Fibroblast of lung (primary cell): ENCODE results near the gene EPHB6. TPM values are rescaled to one million over a fixed set of nuclear protein-coding genes. Genes with fewer than 3 reads are reported as not detected.

Experiments used
- DNase-seq, 2 donors: peaks; one replicate each; pipeline versions ENCODE4 v3.0.0 to v3.0.0-alpha.2; 2010; ENCODE audit warnings: low read depth in 2 of 2
- H2AFZ ChIP-seq: 2 replicates; pipeline ENCODE4 v1.5.1; 2012; ENCODE audit warnings: low read length, control low read depth, inconsistent platforms
- H3K27ac ChIP-seq: 2 replicates; pipeline ENCODE4 v1.5.1; 2011; ENCODE audit warnings: low read length, control low read depth; ENCODE audit not compliant: insufficient read depth
- H3K27me3 ChIP-seq: 2 replicates; pipeline ENCODE4 v1.5.1; 2011; ENCODE audit warnings: mild to moderate bottlenecking, low read length; ENCODE audit not compliant: control insufficient read depth, insufficient read depth
- H3K36me3 ChIP-seq: 2 replicates; pipeline ENCODE4 v1.5.1; 2011; ENCODE audit warnings: low read length; ENCODE audit not compliant: control insufficient read depth, insufficient read depth
- H3K4me1 ChIP-seq: 2 replicates; pipeline ENCODE4 v1.5.1; 2011; ENCODE audit warnings: low read length; ENCODE audit not compliant: control insufficient read depth, insufficient read depth; ENCODE audit errors: extremely low read depth
- H3K4me2 ChIP-seq: 2 replicates; pipeline ENCODE4 v1.5.1; 2011; ENCODE audit warnings: low read length, control low read depth; ENCODE audit not compliant: insufficient read depth; ENCODE audit errors: extremely low read depth
- H3K4me3 ChIP-seq, 4 experiments: fragments of 200-600 bp in 1 of 4; sonication (generic) in 1 of 4; replicated peaks in 1 of 4; 2 replicates each; pipeline ENCODE4 v1.5.1; 2011 to 2016; ENCODE audit warnings: low read length in 4 of 4, low read depth in 3 of 4, mild to moderate bottlenecking in 3 of 4, control low read depth in 2 of 4, inconsistent platforms in 1 of 4, mixed read lengths in 1 of 4; ENCODE audit not compliant: insufficient read depth in 1 of 4; ENCODE audit errors: control extremely low read depth in 1 of 4
- H3K79me2 ChIP-seq: 2 replicates; pipeline ENCODE4 v1.5.1; 2012; ENCODE audit warnings: mild to moderate bottlenecking, low read length, inconsistent platforms; ENCODE audit not compliant: control insufficient read depth, insufficient read depth
- H3K9ac ChIP-seq: 2 replicates; pipeline ENCODE4 v1.5.1; 2011; ENCODE audit warnings: mild to moderate bottlenecking, low read length, control low read depth; ENCODE audit not compliant: insufficient read depth
- H3K9me3 ChIP-seq: 2 replicates; pipeline ENCODE4 v1.5.1; 2012; ENCODE audit warnings: low read depth, low read length; ENCODE audit not compliant: control insufficient read depth, insufficient read depth
- H4K20me1 ChIP-seq: 2 replicates; pipeline ENCODE4 v1.5.1; 2011; ENCODE audit warnings: low read length; ENCODE audit not compliant: control insufficient read depth, insufficient read depth; ENCODE audit errors: extremely low read depth
- CTCF ChIP-seq, 2 donors: IDR thresholded peaks in 1 of 2; conservative IDR thresholded peaks in 1 of 2; 1 replicate in 1 of 2; 2 replicates in 1 of 2; pipeline ENCODE4 v1.5.1; 2011 to 2012; ENCODE audit warnings: low read length in 2 of 2, control low read depth in 1 of 2, inconsistent platforms in 1 of 2, low read depth in 1 of 2, mild to moderate bottlenecking in 1 of 2
- EZH2 ChIP-seq: IDR thresholded peaks from 2 replicates; pipeline ENCODE4 v1.5.1; 2012; ENCODE audit warnings: low read length, control low read depth, mild to moderate bottlenecking; ENCODE audit errors: missing control alignments
- polyA plus RNA-seq, 2 donors: library from polyadenylated mRNA; depleted of rRNA in 1 of 2; stranded (reverse) in 1 of 2; unstranded in 1 of 2; fragments of >200 nt; gene quantifications; 2 replicates each; pipeline ENCODE4 v1.2.1, GENCODE V29; 2011 to 2012; ENCODE audit warnings: missing spikeins in 1 of 2
- total RNA-seq: library from RNA; depleted of rRNA; stranded (reverse); fragments of >200 nt; gene quantifications from 2 replicates; pipeline ENCODE4 v1.2.1, GENCODE V29; 2014

Gene EPHB6
- total and polyA plus RNA-seq, 2 donors (not counting 1 experiment from before 2014, with no cell fraction given): 1.1 to 4.3 TPM

DNA sequence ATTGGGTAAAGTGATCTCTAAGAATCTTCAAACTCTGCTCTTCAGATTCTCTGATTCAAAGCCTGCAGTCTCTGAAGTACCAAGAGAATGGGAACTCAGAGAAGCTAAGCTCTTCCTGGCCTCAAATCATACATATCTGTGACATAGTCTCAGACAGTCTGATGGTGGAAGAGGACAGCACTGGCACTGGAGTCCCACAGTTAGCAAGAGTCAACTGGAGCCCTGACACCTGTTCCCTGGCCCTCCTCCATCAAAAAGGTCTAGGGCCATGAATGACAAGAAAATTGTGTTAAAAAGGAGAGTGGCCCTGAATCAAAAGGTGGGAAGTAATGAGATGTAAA lies 46.4 kb upstream of the EPHB6 start:
- no peaks in the 10 kb centered on the region for H3K79me2 ChIP-seq
- no peak overlapping the region for H2AFZ ChIP-seq
- H4K20me1 ChIP-seq: no peaks in the 10 kb centered on the region
- H3K9me3 ChIP-seq: no peaks in the 10 kb centered on the region
- H3K36me3 ChIP-seq: no peaks in the 10 kb centered on the region
- no peak overlapping the region for H3K4me2 ChIP-seq
- no peak for DNase-seq
- TF ChIP-seq EZH2 (no peak), CTCF (conservative IDR thresholded peaks at IDR 0.05 in 1 of 2, IDR thresholded peaks at IDR 0.05 in 1 of 2; ENCODE audit: low read depth in 1 of 2, low read length in 2 of 2) (no peak)
- no peak overlapping the region for H3K9ac ChIP-seq
- no peak overlapping the region for H3K27ac ChIP-seq
- H3K4me3 ChIP-seq: no peak overlapping the region
- no peaks in the 10 kb centered on the region for H3K27me3 ChIP-seq
- no peaks in the 10 kb centered on the region for H3K4me1 ChIP-seq

GRCh38 chr7:142808802-142809583 lies 45.9 kb upstream of the EPHB6 start:
- H3K27ac ChIP-seq: no peak overlapping the region
- H2AFZ ChIP-seq: no peak overlapping the region
- no peaks in the 10 kb centered on the region for H3K36me3 ChIP-seq
- no peak overlapping the region for H3K4me2 ChIP-seq
- no peaks in the 10 kb centered on the region for H3K79me2 ChIP-seq
- DNase-seq: peak in 1 of 2 donors; percentile 86
- H3K27me3 ChIP-seq: no peaks in the 10 kb centered on the region
- no peaks in the 10 kb centered on the region for H4K20me1 ChIP-seq
- H3K4me1 ChIP-seq: no peaks in the 10 kb centered on the region
- no peak overlapping the region for H3K4me3 ChIP-seq
- TF ChIP-seq EZH2: no peak
- TF ChIP-seq CTCF (conservative IDR thresholded peaks at IDR 0.05 in 1 of 2, IDR thresholded peaks at IDR 0.05 in 1 of 2; ENCODE audit: low read depth in 1 of 2, low read length in 2 of 2): no peak
- no peaks in the 10 kb centered on the region for H3K9me3 ChIP-seq
- no peak overlapping the region for H3K9ac ChIP-seq

- no peak overlapping the region for H3K4me2 ChIP-seq
- no peaks in the 10 kb centered on the region for H3K27me3 ChIP-seq
- no peak overlapping the region for H3K27ac ChIP-seq
- H3K79me2 ChIP-seq: no peaks in the 10 kb centered on the region
- no peak for DNase-seq
- no peaks in the 10 kb centered on the region for H3K9me3 ChIP-seq
- no peak overlapping the region for H3K9ac ChIP-seq
- no peaks in the 10 kb centered on the region for H3K36me3 ChIP-seq
- no peak overlapping the region for H2AFZ ChIP-seq
- H3K4me3 ChIP-seq: no peak overlapping the region
- TF ChIP-seq EZH2: no peak
- no peak for TF ChIP-seq CTCF (conservative IDR thresholded peaks at IDR 0.05 in 1 of 2, IDR thresholded peaks at IDR 0.05 in 1 of 2; ENCODE audit: low read depth in 1 of 2, low read length in 2 of 2)
- H3K4me1 ChIP-seq: no peaks in the 10 kb centered on the region
- H4K20me1 ChIP-seq: no peaks in the 10 kb centered on the region
These were observed 45.2 kb upstream of the EPHB6 start for GRCh38 chr7:142809671-142810070.
